SK-N-SH (cell line): Measurements from ENCODE around the gene SLC41A2. TPM values are rescaled to one million over a fixed set of nuclear protein-coding genes. Genes with fewer than 3 reads are reported as not detected.

Source experiments
- CTCF ChIA-PET: fragments of 300-600, 350-600 bp; formaldehyde crosslinking; extraction: SDS; loops from one replicate; lab custom pipeline; 2021; lab: Yijun Ruan, JAX
- POLR2A ChIA-PET: fragments of 350-600 bp; sonication (Branson Sonifier 250); formaldehyde crosslinking; extraction: SDS; loops from one replicate; lab custom pipeline; 2020; ENCODE audit warnings: antibody characterized with exemption, inconsistent platforms; lab: Yijun Ruan, JAX
- DNase-seq: peaks from one replicate; pipeline ENCODE4 v3.0.0; 2012
- H2AFZ ChIP-seq: fragments of 200-600 bp; sonication (generic); 2 replicates; pipeline ENCODE4 v1.8.1; 2016; ENCODE audit warnings: antibody characterized with exemption, mild to moderate bottlenecking, low read depth
- H3F3A ChIP-seq: fragments of 200-600 bp; sonication (generic); replicated peaks from 2 replicates; pipeline ENCODE3; 2016; ENCODE audit warnings: antibody characterized with exemption, mild to moderate bottlenecking; ENCODE audit not compliant: insufficient read depth
- H3K27ac ChIP-seq, 2 experiments: fragments of 200-500 bp in 1 of 2; fragments of 200-600 bp in 1 of 2; sonication (Bioruptor generic) in 1 of 2; sonication (generic), shearing (Covaris generic) in 1 of 2; 2 replicates each; pipeline versions ENCODE4 v1.5.1 to v1.6.1; 2014 to 2016; ENCODE audit warnings: low read depth in 2 of 2, inconsistent platforms in 1 of 2, low read length in 1 of 2, mild to moderate bottlenecking in 1 of 2, mixed read lengths in 1 of 2
- H3K27me3 ChIP-seq: fragments of 200-600 bp; sonication (generic), shearing (Covaris generic); 2 replicates; pipeline ENCODE4 v1.6.1; 2016; ENCODE audit warnings: mixed run types; ENCODE audit not compliant: insufficient read depth
- H3K36me3 ChIP-seq, 2 experiments: fragments of 200-500 bp in 1 of 2; fragments of 200-600 bp in 1 of 2; sonication (Bioruptor generic) in 1 of 2; sonication (generic) in 1 of 2; replicated peaks in 1 of 2; 2 replicates each; pipeline versions ENCODE3 to v1.5.1; 2014 to 2016; ENCODE audit warnings: low read length in 1 of 2, mild to moderate bottlenecking in 1 of 2; ENCODE audit not compliant: insufficient read depth in 2 of 2, control insufficient read depth in 1 of 2
- H3K4me1 ChIP-seq, 2 experiments: fragments of 200-500 bp in 1 of 2; fragments of 200-600 bp in 1 of 2; sonication (Bioruptor generic) in 1 of 2; sonication (generic), shearing (Covaris generic) in 1 of 2; 2 replicates each; pipeline versions ENCODE4 v1.5.1 to v1.6.1; 2014 to 2016; ENCODE audit warnings: low read depth in 1 of 2, low read length in 1 of 2, mixed run types in 1 of 2; ENCODE audit not compliant: insufficient read depth in 2 of 2, control insufficient read depth in 1 of 2
- H3K4me2 ChIP-seq: fragments of 200-600 bp; sonication (generic), shearing (Covaris generic); 2 replicates; pipeline ENCODE4 v1.6.1; 2017; ENCODE audit warnings: mixed run types
- H3K4me3 ChIP-seq, 2 experiments: fragments of 200-500 bp in 1 of 2; fragments of 200-600 bp in 1 of 2; sonication (Bioruptor generic) in 1 of 2; sonication (generic), shearing (Covaris generic) in 1 of 2; 2 replicates each; pipeline versions ENCODE4 v1.5.1 to v1.8.1; 2014 to 2016; ENCODE audit warnings: low read depth in 2 of 2, inconsistent platforms in 1 of 2, low read length in 1 of 2, mild to moderate bottlenecking in 1 of 2, mixed read lengths in 1 of 2, moderate library complexity in 1 of 2
- H3K79me2 ChIP-seq: fragments of 200-600 bp; sonication (generic); 2 replicates; pipeline ENCODE4 v1.8.1; 2017; ENCODE audit warnings: mild to moderate bottlenecking; ENCODE audit not compliant: insufficient read depth
- H3K9ac ChIP-seq: fragments of 200-600 bp; sonication (generic); 2 replicates; pipeline ENCODE4 v1.6.1; 2017; ENCODE audit warnings: mixed run types
- H3K9me2 ChIP-seq: fragments of 200-600 bp; sonication (generic); 2 replicates; pipeline ENCODE4 v1.6.1; 2017; ENCODE audit warnings: mixed run types
- H3K9me3 ChIP-seq: fragments of 200-600 bp; sonication (generic); 2 replicates; pipeline ENCODE4 v1.6.1; 2017; ENCODE audit warnings: mixed run types, mild to moderate bottlenecking, moderate library complexity
- H4K20me1 ChIP-seq: fragments of 200-600 bp; sonication (generic); 2 replicates; pipeline ENCODE4 v1.6.1; 2017; ENCODE audit warnings: mild to moderate bottlenecking, mixed run types; ENCODE audit not compliant: insufficient read depth
- CHD2 ChIP-seq: fragments of 150-350 bp; IDR thresholded peaks from 2 replicates; pipeline ENCODE4 v1.6.1; 2018; ENCODE audit warnings: low read length; ENCODE audit not compliant: partially characterized antibody
- ELF1 ChIP-seq: IDR thresholded peaks from 2 replicates; pipeline ENCODE4 v1.4.0; 2012
- FOSL2 ChIP-seq: IDR thresholded peaks from 2 replicates; pipeline ENCODE4 v1.4.0; 2012; ENCODE audit warnings: low read depth, mild to moderate bottlenecking, moderate library complexity, borderline replicate concordance
- FOXJ3 ChIP-seq: sonication (generic); formaldehyde crosslinking; IDR thresholded peaks from 2 replicates; pipeline ENCODE4 v1.5.1; 2020; ENCODE audit warnings: mild to moderate bottlenecking, missing genetic modification reagents
- MEF2A ChIP-seq: IDR thresholded peaks from 2 replicates; pipeline ENCODE4 v1.4.0; 2012; ENCODE audit warnings: low read depth, borderline replicate concordance
- MXI1 ChIP-seq: IDR thresholded peaks from 2 replicates; pipeline ENCODE4 v1.6.1; 2012; ENCODE audit warnings: mild to moderate bottlenecking, low read depth, low read length, improper control_type of control experiment
- RFX5 ChIP-seq: IDR thresholded peaks from 2 replicates; pipeline ENCODE4 v1.6.1; 2012; ENCODE audit warnings: mild to moderate bottlenecking, improper control_type of control experiment, low read length
- TEAD4 ChIP-seq: IDR thresholded peaks from 2 replicates; pipeline ENCODE4 v1.4.0; 2012; ENCODE audit warnings: mild to moderate bottlenecking, borderline replicate concordance; ENCODE audit not compliant: insufficient read depth
- whole genome bisulfite sequencing: methylation state at CpG from one replicate; pipeline ENCODE4 v1.1.6; 2017; ENCODE audit warnings: low lambda C conversion rate; 5-methylcytosine and 5-hydroxymethylcytosine counted together
- polyA plus RNA-seq, 3 experiments: library from polyadenylated mRNA; depleted of rRNA; stranded (reverse); fragments of >200 nt; gene quantifications; 2 replicates each; pipeline ENCODE4 v1.2.3, GENCODE V29; 2012
- TF ChIP-seq, protein P1 (sequence below): fragments of 200-600 bp; sonication (generic); IDR thresholded peaks from 2 replicates; pipeline ENCODE4 v1.6.1; 2017; ENCODE audit warnings: antibody characterized with exemption, mild to moderate bottlenecking, moderate library complexity
- TF ChIP-seq, protein P2 (sequence below): IDR thresholded peaks from 2 replicates; pipeline ENCODE4 v1.4.0; 2012; ENCODE audit warnings: low read depth, borderline replicate concordance

The SLC41A2 gene
- polyA plus RNA-seq, 1 of the 3 experiments (the other 2 are of a cell fraction) = 1.7 TPM

DNA sequence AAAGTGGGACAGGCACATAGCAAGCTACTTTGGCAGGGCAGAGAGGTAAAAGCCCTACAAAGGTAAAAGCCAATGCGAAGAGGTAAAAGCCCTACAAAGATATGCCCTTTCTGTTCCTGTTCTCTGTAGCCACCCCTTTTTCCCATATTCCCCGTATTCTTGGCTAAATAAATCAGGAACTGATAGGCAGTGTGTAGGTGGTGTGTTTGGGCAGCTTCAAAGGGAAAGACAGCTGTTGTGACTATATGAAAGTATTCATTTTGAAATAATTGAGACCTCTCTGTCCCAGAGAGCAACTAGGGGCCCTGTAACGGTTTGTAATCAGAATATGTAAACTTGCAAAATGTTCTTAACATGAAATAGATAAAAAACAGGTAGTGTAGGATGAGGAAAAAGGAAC lies 11.3 kb upstream of the SLC41A2 start:
- 79% methylated on average over 3 of the region's 3 CpGs for WGBS
- no peaks in the 10 kb centered on the region for H3K79me2 ChIP-seq
- H2AFZ ChIP-seq = no peak overlapping the region
- TF ChIP-seq MXI1 (no peak), CHD2 (no peak), RFX5 (no peak), ELF1 (no peak), TEAD4 (no peak), FOXJ3 (CRISPR knock-in tag) (no peak), FOSL2 (no peak)
- no peak overlapping the region for H3K9ac ChIP-seq
- peaks cover 2% of the 10 kb centered on the region for H3F3A ChIP-seq
- CTCF ChIA-PET = interaction anchor here (1.3 kb wide), 1 partner anchor 10 kb away, joined by 6 read pairs; no protein-coding TSS in a partner anchor
- POLR2A ChIA-PET = no interaction called here
- H3K4me2 ChIP-seq = no peak overlapping the region
- H3K27me3 ChIP-seq = no peaks in the 10 kb centered on the region
- DNase-seq = no peak
- no peaks in the 10 kb centered on the region for H3K36me3 ChIP-seq
- H3K9me3 ChIP-seq = no peaks in the 10 kb centered on the region
- no peak overlapping the region for H3K4me3 ChIP-seq
- no peaks in the 10 kb centered on the region for H3K4me1 ChIP-seq
- no peaks in the 10 kb centered on the region for H3K9me2 ChIP-seq
- no peaks in the 10 kb centered on the region for H4K20me1 ChIP-seq
- no peak overlapping the region for H3K27ac ChIP-seq

DNA sequence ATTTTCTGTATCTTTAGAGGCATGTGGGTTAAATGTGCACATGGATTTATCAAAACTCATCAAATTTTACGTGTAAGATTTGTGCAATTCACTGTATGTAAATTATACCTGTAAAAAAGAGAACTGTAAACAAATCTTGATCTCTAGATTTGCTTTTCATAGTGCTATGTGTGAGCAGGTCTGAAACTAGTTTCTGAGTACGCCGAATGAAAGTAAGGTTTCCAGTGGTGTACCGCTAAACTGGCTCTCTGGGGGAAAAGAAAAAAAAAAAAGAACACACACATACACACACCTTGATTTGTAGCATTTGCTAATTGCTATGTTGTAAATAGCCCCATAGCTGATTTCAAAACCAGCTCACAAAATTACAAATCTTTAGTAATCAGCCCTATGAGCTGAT lies 8.6 kb upstream of the SLC41A2 start:
- WGBS = 92% methylated on average over 4 of the region's 4 CpGs
- Histone ChIP-seq H3K4me1 (no peaks in the 10 kb centered on the region), H2AFZ (no peak overlapping the region), H3K9ac (no peak overlapping the region), H3K79me2 (no peaks in the 10 kb centered on the region), H3F3A (no peaks in the 10 kb centered on the region), H4K20me1 (no peaks in the 10 kb centered on the region), H3K27ac (no peak overlapping the region), H3K36me3 (no peaks in the 10 kb centered on the region), H3K9me2 (no peaks in the 10 kb centered on the region), H3K4me2 (no peak overlapping the region), H3K27me3 (no peaks in the 10 kb centered on the region), H3K9me3 (no peaks in the 10 kb centered on the region), H3K4me3 (no peak overlapping the region)
- ChIA-PET POLR2A (no interaction called here), CTCF (interaction anchor here (1.1 to 1.5 kb wide), 3 partner anchors 9 to 585 kb away, joined by 3 to 5 read pairs (median 5); partner anchors contain the start of gene SLC41A2)
- no peak for TF ChIP-seq FOXJ3 (CRISPR knock-in tag)
- TF ChIP-seq ELF1 = no peak
- TF ChIP-seq MXI1 = no peak
- TF ChIP-seq, protein P1, sequence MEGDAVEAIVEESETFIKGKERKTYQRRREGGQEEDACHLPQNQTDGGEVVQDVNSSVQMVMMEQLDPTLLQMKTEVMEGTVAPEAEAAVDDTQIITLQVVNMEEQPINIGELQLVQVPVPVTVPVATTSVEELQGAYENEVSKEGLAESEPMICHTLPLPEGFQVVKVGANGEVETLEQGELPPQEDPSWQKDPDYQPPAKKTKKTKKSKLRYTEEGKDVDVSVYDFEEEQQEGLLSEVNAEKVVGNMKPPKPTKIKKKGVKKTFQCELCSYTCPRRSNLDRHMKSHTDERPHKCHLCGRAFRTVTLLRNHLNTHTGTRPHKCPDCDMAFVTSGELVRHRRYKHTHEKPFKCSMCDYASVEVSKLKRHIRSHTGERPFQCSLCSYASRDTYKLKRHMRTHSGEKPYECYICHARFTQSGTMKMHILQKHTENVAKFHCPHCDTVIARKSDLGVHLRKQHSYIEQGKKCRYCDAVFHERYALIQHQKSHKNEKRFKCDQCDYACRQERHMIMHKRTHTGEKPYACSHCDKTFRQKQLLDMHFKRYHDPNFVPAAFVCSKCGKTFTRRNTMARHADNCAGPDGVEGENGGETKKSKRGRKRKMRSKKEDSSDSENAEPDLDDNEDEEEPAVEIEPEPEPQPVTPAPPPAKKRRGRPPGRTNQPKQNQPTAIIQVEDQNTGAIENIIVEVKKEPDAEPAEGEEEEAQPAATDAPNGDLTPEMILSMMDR = no peak
- TF ChIP-seq FOSL2 = no peak
- TF ChIP-seq, protein P2, sequence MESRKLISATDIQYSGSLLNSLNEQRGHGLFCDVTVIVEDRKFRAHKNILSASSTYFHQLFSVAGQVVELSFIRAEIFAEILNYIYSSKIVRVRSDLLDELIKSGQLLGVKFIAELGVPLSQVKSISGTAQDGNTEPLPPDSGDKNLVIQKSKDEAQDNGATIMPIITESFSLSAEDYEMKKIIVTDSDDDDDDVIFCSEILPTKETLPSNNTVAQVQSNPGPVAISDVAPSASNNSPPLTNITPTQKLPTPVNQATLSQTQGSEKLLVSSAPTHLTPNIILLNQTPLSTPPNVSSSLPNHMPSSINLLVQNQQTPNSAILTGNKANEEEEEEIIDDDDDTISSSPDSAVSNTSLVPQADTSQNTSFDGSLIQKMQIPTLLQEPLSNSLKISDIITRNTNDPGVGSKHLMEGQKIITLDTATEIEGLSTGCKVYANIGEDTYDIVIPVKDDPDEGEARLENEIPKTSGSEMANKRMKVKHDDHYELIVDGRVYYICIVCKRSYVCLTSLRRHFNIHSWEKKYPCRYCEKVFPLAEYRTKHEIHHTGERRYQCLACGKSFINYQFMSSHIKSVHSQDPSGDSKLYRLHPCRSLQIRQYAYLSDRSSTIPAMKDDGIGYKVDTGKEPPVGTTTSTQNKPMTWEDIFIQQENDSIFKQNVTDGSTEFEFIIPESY = no peak
- no peak for TF ChIP-seq MEF2A
- no peak for DNase-seq
